ENCODE measurements around the gene LDB2.
"Not testable (repeated sequence)": the region's sequence is repeated elsewhere in the genome, so short reads cannot be mapped to it uniquely, and the experiment has no call there.

LDB2 gene

DNA sequence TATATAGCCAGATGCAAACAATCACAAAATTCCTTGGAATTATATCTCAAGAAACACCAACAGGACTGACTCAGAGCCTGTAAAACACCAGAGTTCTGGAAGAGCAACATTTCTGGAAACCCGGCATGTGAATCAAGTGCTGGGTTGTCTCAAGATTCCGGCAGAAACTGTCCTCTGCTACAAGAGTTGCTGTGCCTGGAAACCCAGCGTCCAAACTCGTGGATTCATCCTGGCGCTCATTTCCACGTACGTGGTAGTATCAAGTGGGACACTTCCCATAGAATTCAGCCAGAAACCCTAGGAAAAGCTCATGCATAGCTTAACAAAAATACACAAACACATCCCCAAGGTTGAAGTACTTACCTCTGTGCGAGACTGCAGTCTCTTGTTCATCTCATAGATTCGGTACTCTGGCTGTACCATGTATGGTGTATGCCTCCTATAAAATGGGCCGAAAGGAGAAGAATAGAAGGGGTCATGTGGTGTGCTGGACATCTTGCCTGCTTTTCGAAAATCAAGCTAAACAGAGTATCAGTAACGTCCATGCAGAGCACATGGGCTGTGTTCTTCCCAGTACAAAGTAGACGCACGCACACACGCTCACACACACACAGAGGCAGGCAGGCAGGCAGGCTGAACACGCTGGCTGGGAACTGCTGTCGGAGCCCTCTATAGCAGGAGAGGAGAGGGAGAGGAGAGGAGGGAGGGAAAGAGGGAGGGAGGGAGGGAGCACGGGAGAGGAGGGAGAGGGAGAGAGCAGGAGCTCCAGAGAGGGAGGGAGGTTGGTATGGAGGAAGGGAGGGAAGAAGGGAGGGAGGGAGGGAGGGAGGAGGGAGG lies at the start of gene LDB2:
Gene LDB2, minus strand, starts transcription at position 655 of the 837 bp plus-strand sequence.
- DNase-seq, result no peak

GRCh38 chr4:16942491-16942890 lies 44.0 kb upstream of the LDB2 start:
- no peak for DNase-seq

GRCh38 chr4:16939178-16939577 lies 40.7 kb upstream of the LDB2 start:
- DNase-seq, result no peak

- no peak for DNase-seq
These were observed 40.1 kb upstream of the LDB2 start for GRCh38 chr4:16938512-16939040.

GRCh38 chr4:16931339-16932305 lies 33.2 kb upstream of the LDB2 start:
- no peak for DNase-seq

GRCh38 chr4:16926214-16926613 lies 27.8 kb upstream of the LDB2 start:
- DNase-seq, result no peak

DNA sequence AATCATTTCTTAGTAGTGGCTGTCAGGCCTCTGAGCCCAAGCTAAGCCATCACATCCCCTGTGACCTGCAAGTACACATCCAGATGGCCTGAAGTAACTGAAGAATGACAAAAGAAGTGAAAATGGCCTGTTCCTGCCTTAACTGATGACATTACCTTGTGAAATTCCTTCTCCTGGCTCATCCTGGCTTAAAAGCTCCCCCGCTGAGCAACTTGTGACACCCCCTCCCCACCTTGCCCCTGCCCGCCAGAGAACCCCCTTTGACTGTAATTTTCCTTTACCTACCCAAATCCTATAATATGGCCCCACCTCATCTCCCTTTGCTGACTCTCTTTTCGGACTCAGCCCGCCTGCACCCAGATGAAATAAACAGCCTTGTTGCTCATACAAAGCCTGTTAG lies 20.3 kb upstream of the LDB2 start:
- not testable (repeated sequence) for DNase-seq

- peak; percentile 86 for DNase-seq
These were observed 18.4 kb upstream of the LDB2 start for GRCh38 chr4:16916719-16917337.

- no peak for DNase-seq
These were observed 17.6 kb upstream of the LDB2 start for GRCh38 chr4:16916031-16916430.

DNA sequence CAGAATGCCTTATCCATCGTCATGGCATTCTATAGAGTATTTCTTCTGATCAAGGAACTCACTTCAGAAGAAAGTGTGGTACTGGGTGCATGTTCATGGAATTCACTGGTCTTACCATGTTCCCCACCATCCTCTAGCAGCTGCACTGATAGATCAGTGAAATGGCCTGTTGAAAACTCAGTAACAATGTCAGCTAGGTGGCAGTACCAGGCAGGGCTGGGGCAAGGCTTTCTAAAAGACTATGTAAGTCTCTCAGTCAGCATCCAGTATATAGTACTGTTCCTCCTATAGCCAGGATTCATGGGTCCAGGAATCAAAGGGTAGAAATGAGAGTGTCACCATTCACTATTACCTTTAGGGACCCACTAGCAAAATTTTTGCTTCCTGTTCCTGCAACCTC lies 15.8 kb upstream of the LDB2 start:
- DNase-seq, result no peak

- no peak for DNase-seq
These were observed 14.5 kb upstream of the LDB2 start for GRCh38 chr4:16912896-16913295.

DNA sequence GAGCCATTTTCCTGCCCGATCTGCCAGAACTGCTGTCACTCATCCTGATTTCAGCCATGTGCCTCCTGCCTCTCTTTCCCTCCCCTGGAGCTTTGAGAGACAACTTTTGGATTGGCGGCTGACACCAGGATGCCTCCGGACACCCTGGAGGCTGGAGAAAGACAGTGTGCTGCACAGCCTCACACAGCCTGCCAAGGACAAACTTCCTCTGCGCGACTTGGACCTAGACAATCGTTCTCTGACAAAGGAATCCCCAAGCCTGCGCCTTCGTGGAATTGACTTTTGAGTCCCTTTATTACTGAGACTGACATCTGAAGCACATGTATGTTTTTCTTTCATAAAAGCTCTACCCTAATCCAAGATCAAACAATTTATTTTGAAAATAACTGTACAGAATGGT lies 10.8 kb upstream of the LDB2 start:
- DNase-seq, result no peak

- DNase-seq, result no peak
These were observed 10.1 kb upstream of the LDB2 start for GRCh38 chr4:16908377-16909021.

DNA sequence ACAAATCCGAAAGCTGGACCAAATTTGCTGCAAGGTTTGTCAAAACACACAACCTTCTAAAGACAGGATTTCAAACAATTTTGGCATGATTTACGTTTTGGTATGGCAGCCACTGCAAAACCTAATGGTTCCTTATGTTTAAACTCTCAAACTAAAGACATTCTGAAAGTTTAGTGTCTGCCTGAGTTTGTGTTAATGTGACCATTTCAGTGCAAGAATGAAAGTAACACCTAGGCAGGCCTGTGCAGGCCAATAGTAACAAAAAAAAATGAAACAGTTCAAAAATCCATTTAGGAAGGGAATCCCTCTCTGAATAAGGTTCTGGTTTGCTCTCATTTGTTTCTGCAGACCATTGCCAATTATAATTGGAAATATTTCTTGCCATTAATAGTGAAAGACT lies 1.9 kb upstream of the LDB2 start:
- no peak for DNase-seq

DNA sequence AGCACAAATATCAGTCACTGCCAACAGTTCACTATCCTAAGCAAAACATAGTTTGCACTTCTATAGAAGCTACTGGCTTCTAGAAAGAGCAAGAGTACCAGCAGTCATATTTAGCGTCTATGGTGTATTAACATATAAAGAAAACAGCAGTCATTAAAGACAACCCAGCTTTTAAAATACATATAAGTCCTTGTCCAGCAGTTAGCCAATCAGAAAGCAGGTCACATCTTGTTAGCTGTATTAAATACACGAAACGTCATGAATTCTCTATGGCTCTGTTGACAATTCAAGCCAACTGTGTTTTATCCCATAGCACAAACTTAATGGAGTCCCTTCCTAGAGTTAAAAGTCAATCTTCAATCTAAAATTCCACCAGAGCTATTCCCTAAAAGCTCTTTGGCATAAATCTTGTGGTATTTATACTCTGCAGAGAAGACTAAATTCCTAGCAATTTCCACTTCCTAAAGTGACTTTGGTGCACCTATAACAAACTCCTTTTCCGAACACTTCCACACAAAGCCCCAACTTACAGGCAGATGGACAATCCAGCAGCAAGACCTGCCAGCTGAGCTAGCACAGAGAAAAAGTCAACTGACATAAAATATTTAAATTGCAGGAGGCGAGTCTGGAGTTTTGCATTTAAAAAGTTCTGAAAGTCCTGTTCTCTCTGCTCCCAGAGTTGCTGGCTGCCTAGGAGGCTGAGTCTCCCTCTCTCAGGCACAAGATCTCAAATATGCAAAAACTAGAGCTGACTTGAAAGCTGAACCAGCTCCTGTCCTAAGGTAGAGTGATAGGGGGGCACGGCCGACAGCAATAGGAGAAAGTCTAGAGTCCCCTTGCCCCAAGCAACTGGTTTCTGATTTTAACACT lies 1.3 kb downstream of the LDB2 start:
- DNase-seq, result no peak

- no peak for DNase-seq
These were observed 4.0 kb downstream of the LDB2 start for GRCh38 chr4:16894406-16894805.

DNA sequence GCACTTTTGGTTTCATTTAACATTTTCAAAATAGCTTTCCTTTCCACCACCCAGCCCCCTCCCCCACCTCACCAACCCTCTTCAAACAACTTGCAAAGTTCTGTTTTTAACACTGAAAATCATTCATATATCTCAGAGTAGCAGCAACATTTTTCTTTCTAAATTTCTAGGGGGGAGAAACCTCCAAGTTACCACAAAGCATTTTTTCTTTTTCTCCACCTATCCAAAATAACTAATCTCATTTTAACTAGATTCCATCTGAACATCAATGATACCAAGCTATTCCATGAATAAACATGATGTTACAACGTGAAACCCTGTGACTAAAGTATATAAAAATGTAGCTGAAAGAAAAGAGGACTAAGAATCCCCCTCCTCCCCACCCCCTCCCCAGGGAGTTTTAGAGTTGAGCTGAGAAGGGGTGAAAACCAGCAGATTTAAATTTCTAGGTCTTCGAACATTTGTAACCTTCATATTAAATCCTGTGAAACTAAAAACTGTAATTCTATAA lies 5.2 kb downstream of the LDB2 start:
- DNase-seq, result no peak

DNA sequence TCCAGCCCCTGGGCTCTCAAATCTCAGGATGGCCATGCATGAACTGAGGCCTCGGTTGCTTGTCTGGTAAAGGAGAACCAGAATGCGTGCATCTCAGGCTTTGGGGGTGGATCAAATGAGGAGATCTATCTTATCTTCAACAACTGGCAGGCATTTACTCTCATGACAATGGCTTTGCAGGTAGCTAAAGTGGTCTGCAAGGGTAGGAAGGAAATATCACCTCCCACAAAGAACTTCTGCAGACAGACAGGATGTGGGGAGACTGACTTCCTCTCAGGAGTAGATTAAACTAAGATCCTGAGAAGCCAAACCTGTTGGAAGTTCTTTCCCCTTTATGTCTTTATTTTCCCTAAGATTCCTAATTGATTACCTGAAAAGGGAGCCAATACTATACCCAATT lies 7.8 kb downstream of the LDB2 start:
- DNase-seq, result no peak

GRCh38 chr4:16889945-16890344 lies 8.5 kb downstream of the LDB2 start:
- DNase-seq, result no peak

- no peak for DNase-seq
These were observed 10.6 kb downstream of the LDB2 start for GRCh38 chr4:16887887-16888286.

Data from activated effector memory CD4-positive, alpha-beta T cell treated with anti-CD3 and anti-CD28 coated beads, Interleukin-2, amount 50 U/mL, for 16 hours (primary cell).